HepG2 (cell line): ENCODE results near the gene IRF1. TPM values are rescaled to one million over a fixed set of nuclear protein-coding genes. Genes with fewer than 3 reads are reported as not detected.
A peak's percentile ranks its signal among the peaks of the same experiment; 100 is the strongest.

ENCODE experiments used
- CHD4 ChIP-seq: fragments of 200-600 bp; sonication (generic); IDR thresholded peaks from 2 replicates; pipeline ENCODE4 v1.7.0; 2017; ENCODE audit warnings: mild to moderate bottlenecking, low read length, borderline replicate concordance
- CREB1 ChIP-seq, 2 experiments: fragments of 450-650 bp in 1 of 2; IDR thresholded peaks; 2 replicates each; pipeline ENCODE4 v1.6.1; 2016 to 2017; ENCODE audit warnings: control low read depth in 1 of 2, mild to moderate bottlenecking in 1 of 2, missing compliant biosample characterization in 1 of 2, missing genetic modification characterization in 1 of 2
- EP300 ChIP-seq, 3 experiments: sonication (generic) in 1 of 3; formaldehyde crosslinking in 1 of 3; IDR thresholded peaks; 2 replicates each; pipeline versions ENCODE4 v1.5.1 to v1.6.1; 2011 to 2020; ENCODE audit warnings: low read depth in 2 of 3, low read length in 2 of 3, borderline replicate concordance in 1 of 3, improper control_type of control experiment in 1 of 3, mild to moderate bottlenecking in 1 of 3, missing genetic modification reagents in 1 of 3, moderate library complexity in 1 of 3
- HNRNPUL1 ChIP-seq: fragments of 200-400 bp; formaldehyde crosslinking; IDR thresholded peaks from 2 replicates; pipeline ENCODE4 v1.6.1; 2017; ENCODE audit warnings: low read depth, mild to moderate bottlenecking, low read length, moderate library complexity
- MIER2 ChIP-seq: IDR thresholded peaks from 2 replicates; pipeline ENCODE4 v1.6.1; 2016; ENCODE audit warnings: missing biosample characterization, missing genetic modification reagents
- NFIB ChIP-seq: sonication (generic); formaldehyde crosslinking; IDR thresholded peaks from 2 replicates; pipeline ENCODE4 v1.9.0; 2021; ENCODE audit warnings: missing genetic modification reagents, mild to moderate bottlenecking, borderline replicate concordance
- NFIC ChIP-seq: IDR thresholded peaks from 2 replicates; pipeline ENCODE4 v1.6.1; 2012; ENCODE audit warnings: mild to moderate bottlenecking, low read length, inconsistent platforms
- NR2C2 ChIP-seq: sonication (generic); formaldehyde crosslinking; IDR thresholded peaks from 2 replicates; pipeline ENCODE4 v1.4.0; 2020; ENCODE audit warnings: missing genetic modification reagents, mild to moderate bottlenecking, moderate library complexity, borderline replicate concordance
- NR2F2 ChIP-seq: IDR thresholded peaks from 2 replicates; pipeline ENCODE4 v1.6.1; 2012; ENCODE audit warnings: low read depth, inconsistent platforms, borderline replicate concordance
- RAD51 ChIP-seq: fragments of 450-650 bp; IDR thresholded peaks from 2 replicates; pipeline ENCODE4 v1.6.1; 2016; ENCODE audit warnings: borderline replicate concordance
- RARA ChIP-seq: IDR thresholded peaks from 2 replicates; pipeline ENCODE4 v1.6.1; 2016; ENCODE audit warnings: missing genetic modification reagents, missing compliant biosample characterization
- RNF2 ChIP-seq: fragments of 450-650 bp; conservative IDR thresholded peaks from 2 replicates; pipeline ENCODE4 v1.6.1; 2016; ENCODE audit warnings: low read depth
- RXRA ChIP-seq: sonication (generic); formaldehyde crosslinking; IDR thresholded peaks from 2 replicates; pipeline ENCODE4 v1.5.1; 2020; ENCODE audit warnings: missing genetic modification reagents
- SOX13 ChIP-seq, 3 experiments: fragments of 450-650 bp in 1 of 3; sonication (generic) in 1 of 3; formaldehyde crosslinking in 1 of 3; IDR thresholded peaks in 2 of 3; conservative IDR thresholded peaks in 1 of 3; 2 replicates each; pipeline versions ENCODE4 v1.5.0 to v1.6.1; 2016 to 2020; ENCODE audit warnings: antibody characterized with exemption in 1 of 3, mild to moderate bottlenecking in 1 of 3, missing compliant biosample characterization in 1 of 3, missing genetic modification reagents in 1 of 3, moderate library complexity in 1 of 3
- TAF1 ChIP-seq: sonication (generic); formaldehyde crosslinking; IDR thresholded peaks from 2 replicates; pipeline ENCODE4 v1.4.0; 2020; ENCODE audit warnings: missing genetic modification reagents
- TEAD3 ChIP-seq: optimal IDR thresholded peaks from 2 replicates; pipeline ENCODE3; 2016; ENCODE audit warnings: borderline replicate concordance
- ZBTB21 ChIP-seq: sonication (generic); formaldehyde crosslinking; IDR thresholded peaks from 2 replicates; pipeline ENCODE4 v1.4.0; 2020; ENCODE audit warnings: missing genetic modification reagents
- ZBTB3 ChIP-seq: sonication (generic); formaldehyde crosslinking; IDR thresholded peaks from 2 replicates; pipeline ENCODE4 v1.4.0; 2020; ENCODE audit warnings: low read depth, mild to moderate bottlenecking, moderate library complexity, missing genetic modification reagents, borderline replicate concordance
- ZNF143 ChIP-seq: sonication (generic); formaldehyde crosslinking; IDR thresholded peaks from 2 replicates; pipeline ENCODE4 v1.4.0; 2020; ENCODE audit warnings: missing genetic modification reagents
- ZNF543 ChIP-seq: sonication (generic); formaldehyde crosslinking; IDR thresholded peaks from 2 replicates; pipeline ENCODE4 v1.4.0; 2020; ENCODE audit warnings: mild to moderate bottlenecking, missing genetic modification reagents
- ZNF724P ChIP-seq: sonication (generic); formaldehyde crosslinking; IDR thresholded peaks from 2 replicates; pipeline ENCODE4 v1.8.0; 2022; ENCODE audit warnings: missing genetic modification reagents, borderline replicate concordance
- ZSCAN20 ChIP-seq: sonication (generic); formaldehyde crosslinking; IDR thresholded peaks from 2 replicates; pipeline ENCODE4 v1.4.0; 2020; ENCODE audit warnings: missing genetic modification reagents, mild to moderate bottlenecking, borderline replicate concordance
- ZSCAN31 ChIP-seq: sonication (generic); formaldehyde crosslinking; IDR thresholded peaks from 2 replicates; pipeline ENCODE4 v1.5.0; 2020; ENCODE audit warnings: low read depth, mild to moderate bottlenecking, missing genetic modification reagents
- polyA plus RNA-seq, 8 experiments: library from polyadenylated mRNA; depleted of rRNA in 3 of 8; stranded (reverse) in 7 of 8; unstranded in 1 of 8; fragments of >200 nt; fragmentation: Illumina TruSeq in 4 of 8; extraction: Trizol in 4 of 8; gene quantifications; 2 replicates each; pipeline versions ENCODE4 v1.2.1 to v1.2.3, GENCODE V29; 2011 to 2016; ENCODE audit warnings: low read depth in 4 of 8, missing spikeins in 1 of 8, mixed read lengths in 1 of 8; ENCODE audit not compliant: insufficient read depth in 1 of 8
- total RNA-seq, 5 experiments: library from RNA; depleted of rRNA; stranded (reverse); fragments of >200 nt; fragmentation: Illumina TruSeq; extraction: Trizol; gene quantifications; 2 replicates each; pipeline ENCODE4 v1.2.3, GENCODE V29; 2016; ENCODE audit warnings: low read depth in 1 of 5
- TF ChIP-seq, protein P1 (sequence below): IDR thresholded peaks from 2 replicates; pipeline ENCODE4 v1.6.1; 2016
- TF ChIP-seq, protein P2 (sequence below): sonication (generic); formaldehyde crosslinking; IDR thresholded peaks from 2 replicates; pipeline ENCODE4 v1.9.0; 2021; ENCODE audit warnings: missing genetic modification reagents, borderline replicate concordance
- TF ChIP-seq, protein P3 (sequence below): IDR thresholded peaks from 2 replicates; pipeline ENCODE4 v1.6.1; 2016; ENCODE audit warnings: missing biosample characterization, missing genetic modification reagents, low read depth

IRF1 gene
- total and polyA plus RNA-seq, 2 of the 13 experiments (the other 11 are each of a cell fraction or from before 2014, with no cell fraction given): 4.1 to 8.8 TPM

DNA sequence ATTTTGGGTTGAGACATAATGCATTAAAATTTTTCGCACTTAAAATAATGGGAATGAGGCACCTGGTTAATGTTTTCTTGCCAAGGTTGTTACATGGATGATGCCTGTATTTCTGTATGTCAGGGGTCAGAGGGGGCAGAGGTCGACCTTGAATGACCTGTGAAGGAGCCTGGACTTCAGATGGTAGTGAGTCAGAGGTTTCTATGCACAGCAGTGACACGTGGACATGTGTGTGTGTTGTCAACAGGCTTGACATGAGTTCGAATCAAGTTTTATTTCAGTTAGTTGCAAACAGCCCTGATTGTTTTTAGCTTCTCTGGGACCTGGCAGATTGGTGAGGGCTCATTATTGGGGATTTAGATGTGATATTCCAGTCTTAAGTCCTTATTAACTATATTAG lies 49.1 kb upstream of the IRF1 start (continued):
- no peak for TF ChIP-seq ZSCAN31 (CRISPR knock-in tag)
- TF ChIP-seq, protein P1, sequence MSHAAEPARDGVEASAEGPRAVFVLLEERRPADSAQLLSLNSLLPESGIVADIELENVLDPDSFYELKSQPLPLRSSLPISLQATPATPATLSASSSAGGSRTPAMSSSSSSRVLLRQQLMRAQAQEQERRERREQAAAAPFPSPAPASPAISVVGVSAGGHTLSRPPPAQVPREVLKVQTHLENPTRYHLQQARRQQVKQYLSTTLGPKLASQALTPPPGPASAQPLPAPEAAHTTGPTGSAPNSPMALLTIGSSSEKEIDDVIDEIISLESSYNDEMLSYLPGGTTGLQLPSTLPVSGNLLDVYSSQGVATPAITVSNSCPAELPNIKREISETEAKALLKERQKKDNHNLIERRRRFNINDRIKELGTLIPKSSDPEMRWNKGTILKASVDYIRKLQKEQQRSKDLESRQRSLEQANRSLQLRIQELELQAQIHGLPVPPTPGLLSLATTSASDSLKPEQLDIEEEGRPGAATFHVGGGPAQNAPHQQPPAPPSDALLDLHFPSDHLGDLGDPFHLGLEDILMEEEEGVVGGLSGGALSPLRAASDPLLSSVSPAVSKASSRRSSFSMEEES: no peak
- TF ChIP-seq NFIB: no peak
- TF ChIP-seq, protein P2, sequence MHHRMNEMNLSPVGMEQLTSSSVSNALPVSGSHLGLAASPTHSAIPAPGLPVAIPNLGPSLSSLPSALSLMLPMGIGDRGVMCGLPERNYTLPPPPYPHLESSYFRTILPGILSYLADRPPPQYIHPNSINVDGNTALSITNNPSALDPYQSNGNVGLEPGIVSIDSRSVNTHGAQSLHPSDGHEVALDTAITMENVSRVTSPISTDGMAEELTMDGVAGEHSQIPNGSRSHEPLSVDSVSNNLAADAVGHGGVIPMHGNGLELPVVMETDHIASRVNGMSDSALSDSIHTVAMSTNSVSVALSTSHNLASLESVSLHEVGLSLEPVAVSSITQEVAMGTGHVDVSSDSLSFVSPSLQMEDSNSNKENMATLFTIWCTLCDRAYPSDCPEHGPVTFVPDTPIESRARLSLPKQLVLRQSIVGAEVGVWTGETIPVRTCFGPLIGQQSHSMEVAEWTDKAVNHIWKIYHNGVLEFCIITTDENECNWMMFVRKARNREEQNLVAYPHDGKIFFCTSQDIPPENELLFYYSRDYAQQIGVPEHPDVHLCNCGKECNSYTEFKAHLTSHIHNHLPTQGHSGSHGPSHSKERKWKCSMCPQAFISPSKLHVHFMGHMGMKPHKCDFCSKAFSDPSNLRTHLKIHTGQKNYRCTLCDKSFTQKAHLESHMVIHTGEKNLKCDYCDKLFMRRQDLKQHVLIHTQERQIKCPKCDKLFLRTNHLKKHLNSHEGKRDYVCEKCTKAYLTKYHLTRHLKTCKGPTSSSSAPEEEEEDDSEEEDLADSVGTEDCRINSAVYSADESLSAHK (CRISPR knock-in tag): no peak
- no peak for TF ChIP-seq ZNF543
- no peak for TF ChIP-seq ZBTB3
- TF ChIP-seq RXRA (CRISPR knock-in tag): peak; percentile 61; the same call in 1 of the 2 replicates
- peak; percentile 61 for TF ChIP-seq NR2C2 (CRISPR knock-in tag)
- peak; percentile 33; the same call in 1 of the 2 replicates for TF ChIP-seq NFIC
- TF ChIP-seq TEAD3: peak; percentile 27
- TF ChIP-seq CREB1 (IDR thresholded peaks at IDR 0.05): peak; percentile 51; the same call in 1 of the 2 replicates
- TF ChIP-seq CREB1 (CRISPR knock-in tag; IDR thresholded peaks at IDR 0.05): no peak
- no peak for TF ChIP-seq SOX13 (IDR thresholded peaks at IDR 0.05)
- no peak for TF ChIP-seq SOX13 (CRISPR knock-in tag; conservative IDR thresholded peaks at IDR 0.05 in 1 of 2, IDR thresholded peaks at IDR 0.05 in 1 of 2)
- no peak for TF ChIP-seq HNRNPUL1
- TF ChIP-seq, protein P3, sequence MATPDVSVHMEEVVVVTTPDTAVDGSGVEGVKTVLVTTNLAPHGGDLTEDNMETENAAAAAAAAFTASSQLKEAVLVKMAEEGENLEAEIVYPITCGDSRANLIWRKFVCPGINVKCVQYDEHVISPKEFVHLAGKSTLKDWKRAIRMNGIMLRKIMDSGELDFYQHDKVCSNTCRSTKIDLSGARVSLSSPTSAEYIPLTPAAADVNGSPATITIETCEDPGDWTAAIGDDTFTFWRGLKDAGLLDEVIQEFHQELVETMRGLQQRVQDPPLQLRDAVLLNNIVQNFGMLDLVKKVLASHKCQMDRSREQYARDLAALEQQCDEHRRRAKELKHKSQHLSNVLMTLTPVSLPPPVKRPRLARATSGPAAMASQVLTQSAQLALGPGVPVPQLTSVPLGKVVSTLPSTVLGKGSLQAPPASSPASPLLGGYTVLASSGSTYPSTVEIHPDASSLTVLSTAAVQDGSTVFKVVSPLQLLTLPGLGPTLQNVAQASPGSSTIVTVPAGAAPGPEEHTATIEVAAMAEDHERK (CRISPR knock-in tag): no peak
- TF ChIP-seq RNF2: no peak; the same call in 1 of the 2 replicates
- no peak for TF ChIP-seq ZNF724P (CRISPR knock-in tag)
- no peak for TF ChIP-seq RAD51
- no peak for TF ChIP-seq MIER2 (CRISPR knock-in tag)
- TF ChIP-seq NR2F2: peak; percentile 89
- peak; percentile 85 for TF ChIP-seq RARA (CRISPR knock-in tag)
- TF ChIP-seq EP300 (IDR thresholded peaks at IDR 0.05; ENCODE audit: low read depth in 2 of 2, low read length in 2 of 2): peak in 1 of 2 experiments; percentile 26; a peak in 1 of 4 replicates
- no peak for TF ChIP-seq EP300 (CRISPR knock-in tag; IDR thresholded peaks at IDR 0.05; ENCODE audit: borderline replicate concordance)
- TF ChIP-seq ZSCAN20 (CRISPR knock-in tag): no peak
- TF ChIP-seq CHD4: no peak
- TF ChIP-seq TAF1: no peak
- no peak for TF ChIP-seq ZNF143
- TF ChIP-seq ZBTB21 (CRISPR knock-in tag): no peak
